Activated CD4-positive, alpha-beta memory T cell treated with anti-CD3 and anti-CD28 coated beads for 36 hours (primary cell): Measurements from ENCODE around the gene C9orf85. TPM values are rescaled to one million over a fixed set of nuclear protein-coding genes. Genes with fewer than 3 reads are reported as not detected.
"Not testable (repeated sequence)": the region's sequence is repeated elsewhere in the genome, so short reads cannot be mapped to it uniquely, and the experiment has no call there.

Experiments
- CTCF ChIA-PET: fragments of 350-600 bp; sonication (Branson Sonifier 250); formaldehyde crosslinking; loops from one replicate; lab custom pipeline; 2021; ENCODE audit warnings: antibody characterized with exemption, inconsistent platforms; lab: Charles Lee
- POLR2A ChIA-PET: fragments of 350-600 bp; sonication (Branson Sonifier 250); formaldehyde crosslinking; loops from one replicate; lab custom pipeline; 2021; ENCODE audit warnings: antibody characterized with exemption; lab: Charles Lee
- DNase-seq: peaks from one replicate; pipeline ENCODE4 v3.0.0-alpha.2; 2020
- H3K27ac Mint-ChIP-seq: one replicate; pipeline ENCODE4 v1.8.0; 2021; ENCODE audit warnings: mixed read lengths
- H3K27me3 Mint-ChIP-seq: one replicate; pipeline ENCODE4 v1.8.0; 2021; ENCODE audit warnings: mixed read lengths
- H3K36me3 Mint-ChIP-seq: one replicate; pipeline ENCODE4 v1.8.0; 2021; ENCODE audit warnings: mixed read lengths
- H3K4me1 Mint-ChIP-seq: one replicate; pipeline ENCODE4 v1.8.0; 2021; ENCODE audit warnings: low read depth, mixed read lengths
- H3K4me3 Mint-ChIP-seq: one replicate; pipeline ENCODE4 v1.8.0; 2021; ENCODE audit warnings: mild to moderate bottlenecking, mixed read lengths
- H3K9me3 Mint-ChIP-seq: one replicate; pipeline ENCODE4 v1.8.0; 2021; ENCODE audit warnings: mixed read lengths
- intact Hi-C: fragments of 100-400 bp; cut with micrococcal nuclease; formaldehyde crosslinking; loops from one replicate; pipeline ENCODE4 v1.15.1; 2023
- total RNA-seq, 2 experiments: library from RNA; stranded (reverse); gene quantifications; one replicate each; pipeline ENCODE4 v1.2.3, GENCODE V29; 2021

The C9orf85 gene
- total RNA-seq, 2 experiments from 2014 or later = 7.3 to 7.5 TPM

DNA sequence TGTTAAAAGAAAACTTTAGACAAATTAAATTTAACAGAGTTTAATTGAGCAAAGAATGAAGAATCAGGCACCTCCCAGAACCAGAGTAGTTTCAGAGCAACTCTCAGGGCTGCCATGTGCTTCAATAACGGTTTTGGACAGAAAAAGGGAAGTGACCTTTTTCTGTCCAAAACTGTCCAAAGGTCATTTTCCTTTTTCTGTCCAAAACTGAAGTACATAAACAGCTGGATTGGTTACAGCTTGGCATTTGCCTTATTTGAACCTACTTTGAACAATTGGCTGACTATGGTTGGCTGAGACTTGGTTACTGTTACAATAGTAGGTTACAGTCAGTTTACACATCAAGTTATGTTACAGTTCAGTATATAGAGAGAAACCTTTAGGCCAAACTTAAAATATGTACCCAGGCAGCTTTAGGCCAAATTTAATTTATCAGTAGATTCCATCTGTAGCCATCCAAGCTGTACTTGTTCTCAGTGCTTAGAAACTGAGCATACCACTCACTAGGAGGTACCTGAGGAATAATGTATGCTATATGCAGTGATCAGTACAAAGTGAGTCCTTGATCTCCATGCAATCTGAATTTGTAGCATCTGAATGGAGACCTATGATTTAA lies 44.0 kb downstream of the C9orf85 start:
- H3K4me3 Mint-ChIP-seq = no peak overlapping the region
- H3K27ac Mint-ChIP-seq = no peak overlapping the region
- ChIA-PET POLR2A (interaction anchor here (0.7 kb wide), 1 partner anchor 63 kb away, joined by 3 read pairs; no protein-coding TSS in a partner anchor), CTCF (no interaction called here)
- no peak for DNase-seq
- intact Hi-C loops = no loop called here
- H3K36me3 Mint-ChIP-seq = peaks cover 9% of the 10 kb centered on the region
- H3K27me3 Mint-ChIP-seq = no peaks in the 10 kb centered on the region
- no peaks in the 10 kb centered on the region for H3K9me3 Mint-ChIP-seq
- H3K4me1 Mint-ChIP-seq = no peaks in the 10 kb centered on the region

DNA sequence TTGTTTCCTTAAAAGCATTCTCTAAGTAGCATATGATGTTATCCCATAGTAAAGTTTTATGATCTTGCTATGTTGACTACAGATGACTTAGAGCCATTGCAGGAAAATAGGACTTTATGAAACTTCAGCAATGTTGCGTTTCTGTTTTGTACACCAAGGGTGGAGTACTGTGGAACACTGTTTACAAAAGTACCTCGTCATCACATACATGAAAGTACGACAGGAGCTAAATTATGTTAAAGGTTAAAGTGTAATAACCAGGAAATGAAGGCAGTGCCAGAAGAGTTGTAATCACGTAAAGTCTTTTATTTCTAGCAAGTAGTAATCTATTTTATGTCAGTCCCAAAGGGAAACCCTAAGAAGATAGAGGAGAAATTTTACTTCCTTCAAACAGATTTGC lies 50.9 kb downstream of the C9orf85 start:
- H3K27me3 Mint-ChIP-seq = no peaks in the 10 kb centered on the region
- DNase-seq = no peak
- no peak overlapping the region for H3K27ac Mint-ChIP-seq
- no peak overlapping the region for H3K4me3 Mint-ChIP-seq
- peaks cover 41% of the 10 kb centered on the region for H3K36me3 Mint-ChIP-seq
- ChIA-PET CTCF (no interaction called here), POLR2A (no interaction called here)
- no peaks in the 10 kb centered on the region for H3K4me1 Mint-ChIP-seq
- peaks cover 7% of the 10 kb centered on the region for H3K9me3 Mint-ChIP-seq
- intact Hi-C loops = no loop called here

GRCh38 chr9:71963471-71963996 lies 52.1 kb downstream of the C9orf85 start:
- intact Hi-C loops, H3K4me3 Mint-ChIP-seq, H3K4me1 Mint-ChIP-seq, H3K27ac Mint-ChIP-seq, H3K27me3 Mint-ChIP-seq, DNase-seq, POLR2A ChIA-PET: not testable (repeated sequence)
- peaks cover 49% of the 10 kb centered on the region for H3K36me3 Mint-ChIP-seq
- CTCF ChIA-PET = interaction anchor here (0.7 kb wide), 1 partner anchor 1043 kb away, joined by 5 read pairs; no protein-coding TSS in a partner anchor
- H3K9me3 Mint-ChIP-seq = peaks cover 16% of the 10 kb centered on the region

DNA sequence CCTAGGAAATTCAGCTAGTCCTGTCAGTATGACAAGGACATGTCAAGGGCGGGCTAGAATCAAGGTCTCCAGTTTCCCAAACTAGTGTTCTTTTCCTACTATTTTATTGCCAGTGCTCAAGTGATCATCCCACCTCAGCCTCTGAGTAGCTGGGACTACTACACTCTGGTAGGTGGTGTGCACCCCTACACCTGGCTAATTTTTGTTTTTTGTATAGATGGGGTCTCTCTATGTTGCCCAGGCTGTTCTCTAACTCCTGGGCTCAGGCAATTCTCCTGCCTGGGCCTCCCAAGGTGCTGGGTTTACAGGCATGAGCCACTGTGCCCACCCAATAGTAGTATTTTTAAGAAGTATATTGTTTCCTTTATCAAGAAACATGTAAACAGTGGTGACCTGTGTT lies 54.0 kb downstream of the C9orf85 start:
- no peak for DNase-seq
- Mint-ChIP-seq H3K36me3 (peaks cover 53% of the 10 kb centered on the region), H3K9me3 (peaks cover 24% of the 10 kb centered on the region), H3K4me1 (no peaks in the 10 kb centered on the region), H3K4me3 (no peak overlapping the region), H3K27me3 (no peaks in the 10 kb centered on the region), H3K27ac (no peak overlapping the region)
- intact Hi-C loops = no loop called here
- ChIA-PET POLR2A (no interaction called here), CTCF (no interaction called here)

DNA sequence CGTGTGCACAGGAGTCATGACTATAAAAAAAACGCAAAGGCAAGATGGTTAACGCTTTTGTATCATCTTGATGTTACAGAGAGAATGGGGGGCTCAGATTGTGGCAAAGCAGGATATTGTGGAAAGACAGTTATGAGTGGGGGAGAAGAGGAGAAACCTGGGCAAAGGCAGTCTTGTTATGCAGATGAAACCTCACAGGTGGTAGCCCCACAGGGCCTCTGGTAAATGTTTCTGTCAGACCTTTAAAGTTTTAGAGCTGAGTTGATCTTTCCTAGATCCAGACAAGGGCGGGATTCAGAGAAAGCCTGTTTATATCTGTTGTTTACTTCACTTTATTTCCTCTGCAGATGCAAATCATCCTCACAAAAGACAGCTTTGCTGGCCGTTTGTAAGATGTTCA lies 55.2 kb downstream of the C9orf85 start:
- DNase-seq = no peak
- Mint-ChIP-seq H3K9me3 (peaks cover 24% of the 10 kb centered on the region), H3K4me1 (no peaks in the 10 kb centered on the region), H3K4me3 (no peak overlapping the region), H3K27me3 (no peaks in the 10 kb centered on the region), H3K27ac (no peak overlapping the region), H3K36me3 (peaks cover 53% of the 10 kb centered on the region)
- CTCF ChIA-PET = no interaction called here
- POLR2A ChIA-PET = no interaction called here
- intact Hi-C loops = no loop called here

- Mint-ChIP-seq H3K27ac (no peak overlapping the region), H3K36me3 (peaks cover 46% of the 10 kb centered on the region), H3K27me3 (no peaks in the 10 kb centered on the region), H3K4me3 (no peak overlapping the region), H3K4me1 (no peaks in the 10 kb centered on the region), H3K9me3 (peaks cover 24% of the 10 kb centered on the region)
- intact Hi-C loops = no loop called here
- ChIA-PET POLR2A (no interaction called here), CTCF (no interaction called here)
- no peak for DNase-seq
Measured at GRCh38 chr9:71968541-71969090, 57.2 kb downstream of the C9orf85 start.

DNA sequence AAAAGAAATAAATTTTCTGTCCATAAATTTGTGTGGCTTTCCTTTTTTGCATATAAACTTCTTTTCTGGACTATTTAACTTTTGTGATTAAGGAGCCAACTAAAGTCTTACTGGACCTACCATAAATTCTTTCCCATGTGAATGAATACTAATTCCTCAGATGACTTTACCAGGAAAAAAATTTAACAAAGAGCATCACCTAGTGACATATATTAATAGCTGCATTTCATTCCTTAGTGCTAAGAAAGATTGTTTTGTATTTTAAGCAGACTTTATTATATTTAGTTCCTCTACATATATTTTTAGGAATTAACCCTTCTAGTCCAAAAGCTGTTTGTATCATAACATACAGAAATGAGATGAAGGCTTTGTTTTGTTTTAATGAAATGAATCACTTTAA lies 64.4 kb downstream of the C9orf85 start:
- CTCF ChIA-PET = interaction anchor here (0.8 kb wide), 1 partner anchor 65 kb away, joined by 3 read pairs; the partner anchor contains the start of genes ABHD17B and C9orf85
- intact Hi-C loops = no loop called here
- no peaks in the 10 kb centered on the region for H3K4me1 Mint-ChIP-seq
- no peak overlapping the region for H3K27ac Mint-ChIP-seq
- H3K36me3 Mint-ChIP-seq = peaks cover 2% of the 10 kb centered on the region
- DNase-seq = no peak
- POLR2A ChIA-PET = no interaction called here
- no peak overlapping the region for H3K4me3 Mint-ChIP-seq
- no peaks in the 10 kb centered on the region for H3K27me3 Mint-ChIP-seq
- no peaks in the 10 kb centered on the region for H3K9me3 Mint-ChIP-seq

GRCh38 chr9:71977003-71977402 lies 65.6 kb downstream of the C9orf85 start:
- Mint-ChIP-seq H3K9me3 (no peaks in the 10 kb centered on the region), H3K4me3 (no peak overlapping the region), H3K36me3 (peaks cover 2% of the 10 kb centered on the region), H3K27me3 (no peaks in the 10 kb centered on the region), H3K27ac (no peak overlapping the region), H3K4me1 (no peaks in the 10 kb centered on the region)
- ChIA-PET CTCF (no interaction called here), POLR2A (interaction anchor here (0.6 kb wide), 1 partner anchor 1013 kb away, joined by 3 read pairs; no protein-coding TSS in a partner anchor)
- intact Hi-C loops = no loop called here
- DNase-seq = no peak

DNA sequence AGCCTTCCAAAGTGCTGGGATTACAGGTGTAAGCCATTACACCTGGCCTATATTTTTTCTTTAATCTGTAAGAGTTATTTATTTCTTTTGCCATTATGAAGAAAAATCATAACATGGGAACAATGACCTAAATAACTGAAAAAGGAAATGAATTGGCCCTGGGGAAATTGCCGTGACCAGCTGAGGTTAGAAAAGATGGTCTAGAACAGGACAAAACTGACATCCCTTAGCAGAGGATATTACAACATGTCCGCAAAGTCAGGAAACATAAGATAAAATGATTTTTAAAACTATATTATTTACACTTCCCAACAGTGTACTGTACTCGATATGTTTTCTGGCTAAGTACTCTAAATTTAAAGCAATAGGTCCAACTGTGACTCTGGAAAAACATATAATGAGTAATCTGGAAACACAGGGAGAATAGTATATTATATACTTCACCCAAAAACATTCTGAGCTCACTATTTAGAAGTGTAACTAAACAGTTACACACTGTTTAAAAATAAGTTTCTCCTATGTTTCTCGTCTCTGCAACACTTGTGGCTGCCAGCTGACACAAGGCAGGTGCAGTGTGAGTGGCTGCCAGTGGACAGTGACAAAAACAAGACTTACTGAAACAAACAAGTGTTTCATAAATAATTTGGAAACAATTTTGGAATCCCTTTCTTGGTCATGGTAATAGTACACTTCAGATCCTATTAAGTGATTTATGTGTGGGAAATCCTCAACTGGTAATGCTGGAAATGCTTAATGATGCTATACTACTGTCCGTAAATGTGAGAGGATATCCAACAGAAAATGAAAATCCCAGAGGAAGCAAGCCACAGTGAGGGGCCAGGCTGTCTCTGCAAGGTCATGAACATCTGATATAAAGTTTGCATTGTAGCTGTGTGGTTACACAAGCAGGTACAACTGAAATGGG lies 69.1 kb downstream of the C9orf85 start:
- H3K27me3 Mint-ChIP-seq = no peaks in the 10 kb centered on the region
- peaks cover 2% of the 10 kb centered on the region for H3K36me3 Mint-ChIP-seq
- POLR2A ChIA-PET = no interaction called here
- DNase-seq = no peak
- CTCF ChIA-PET = no interaction called here
- intact Hi-C loops = loop anchor here (5.0 kb wide), 1 partner anchor 173 kb away; no protein-coding TSS in a partner anchor
- no peaks in the 10 kb centered on the region for H3K9me3 Mint-ChIP-seq
- H3K4me3 Mint-ChIP-seq = no peak overlapping the region
- no peak overlapping the region for H3K27ac Mint-ChIP-seq
- H3K4me1 Mint-ChIP-seq = no peaks in the 10 kb centered on the region

DNA sequence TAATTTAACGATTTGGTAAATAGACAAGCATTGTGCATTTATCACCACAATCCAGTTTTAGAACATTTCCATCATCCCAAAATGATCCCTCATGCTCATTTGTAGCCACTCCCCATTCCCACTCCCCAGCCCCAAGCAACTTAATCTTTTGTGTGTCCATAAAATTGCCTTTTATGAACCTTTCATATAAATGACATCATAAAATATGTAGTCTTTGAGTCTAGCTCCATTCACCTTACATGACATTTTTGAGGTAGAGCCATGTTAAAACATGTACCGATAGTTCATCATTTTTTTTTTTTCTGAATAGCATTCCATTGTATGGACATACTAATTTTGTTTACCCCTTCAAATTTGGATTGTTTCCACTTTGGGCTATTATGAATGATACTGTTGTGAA lies 70.5 kb downstream of the C9orf85 start:
- H3K4me1 Mint-ChIP-seq = no peaks in the 10 kb centered on the region
- POLR2A ChIA-PET = no interaction called here
- no peak overlapping the region for H3K27ac Mint-ChIP-seq
- H3K36me3 Mint-ChIP-seq = peaks cover 2% of the 10 kb centered on the region
- no peak overlapping the region for H3K4me3 Mint-ChIP-seq
- DNase-seq = no peak
- H3K9me3 Mint-ChIP-seq = no peaks in the 10 kb centered on the region
- CTCF ChIA-PET = no interaction called here
- intact Hi-C loops = loop anchor here (5.0 kb wide), 1 partner anchor 175 kb away; no protein-coding TSS in a partner anchor
- no peaks in the 10 kb centered on the region for H3K27me3 Mint-ChIP-seq

DNA sequence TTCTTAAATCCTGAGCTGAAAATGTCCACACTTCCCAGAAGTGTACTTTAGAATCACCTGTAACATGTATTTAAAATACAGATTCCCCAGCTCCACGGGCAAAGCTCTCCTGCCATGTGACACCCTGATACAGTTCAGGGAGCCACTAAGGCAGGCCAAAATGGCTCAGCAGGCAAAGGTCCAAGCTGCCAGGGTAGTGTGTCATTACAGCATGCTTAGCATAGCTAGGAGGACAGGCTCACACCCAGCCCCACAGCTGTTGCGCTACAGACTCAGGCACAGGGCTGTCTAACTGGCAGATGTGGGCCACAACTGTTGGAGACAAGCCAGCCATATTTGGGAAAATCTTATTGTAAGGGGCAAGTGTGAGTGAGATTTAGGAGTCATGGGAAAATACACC lies 73.0 kb downstream of the C9orf85 start:
- no peaks in the 10 kb centered on the region for H3K9me3 Mint-ChIP-seq

DNA sequence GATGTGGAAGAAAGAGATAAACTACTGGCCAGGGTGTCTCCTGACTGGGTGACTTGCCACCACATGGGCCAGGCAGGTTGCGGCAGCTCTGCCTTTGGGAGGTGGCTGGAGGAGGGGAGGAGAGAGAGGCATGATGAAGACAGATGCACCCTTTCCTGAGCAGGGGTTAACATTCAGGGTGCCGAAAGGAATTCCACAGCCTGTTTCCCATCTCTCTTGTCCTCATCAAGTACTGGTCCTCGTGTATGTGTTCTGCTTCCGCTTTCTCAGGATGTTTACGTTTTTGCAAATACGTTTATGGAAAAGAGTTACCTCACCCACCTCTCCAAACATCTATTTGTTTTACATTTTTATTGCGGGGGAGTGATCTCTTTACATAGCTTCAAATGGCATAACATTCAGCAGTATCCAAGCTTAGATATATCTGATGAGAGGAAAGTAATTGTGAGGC lies 73.4 kb downstream of the C9orf85 start:
- CTCF ChIA-PET = no interaction called here
- no peak overlapping the region for H3K27ac Mint-ChIP-seq

More for the DNA sequence above, 73.0 kb downstream of the C9orf85 start:
- Mint-ChIP-seq H3K36me3 (peaks cover 2% of the 10 kb centered on the region), H3K27me3 (no peaks in the 10 kb centered on the region), H3K4me1 (no peaks in the 10 kb centered on the region), H3K4me3 (no peak overlapping the region), H3K27ac (no peak overlapping the region)
- intact Hi-C loops = loop anchor here (5.0 kb wide), 1 partner anchor 177 kb away; no protein-coding TSS in a partner anchor
- no peak for DNase-seq
- ChIA-PET POLR2A (no interaction called here), CTCF (no interaction called here)

More for the DNA sequence above, 73.4 kb downstream of the C9orf85 start:
- Mint-ChIP-seq H3K27me3 (no peaks in the 10 kb centered on the region), H3K4me3 (no peak overlapping the region), H3K4me1 (no peaks in the 10 kb centered on the region), H3K36me3 (peaks cover 2% of the 10 kb centered on the region), H3K9me3 (no peaks in the 10 kb centered on the region)
- intact Hi-C loops = loop anchor here (5.0 kb wide), 1 partner anchor 178 kb away; no protein-coding TSS in a partner anchor
- no peak for DNase-seq
- POLR2A ChIA-PET = no interaction called here
